B cell (primary cell): ENCODE results near the gene VPS41. TPM values are rescaled to one million over a fixed set of nuclear protein-coding genes. Genes with fewer than 3 reads are reported as not detected.

ENCODE experiments used
- ATAC-seq: fragments of 200-7000 bp; cut with Tn5 transposase; one replicate; pipeline ENCODE4 v1.10.0; 2021; ENCODE audit warnings: low read depth, mild to moderate bottlenecking, moderate number of reproducible peaks, moderate library complexity
- CTCF ChIA-PET: fragments of 350-600 bp; sonication (Branson Sonifier 250); formaldehyde crosslinking; loops from one replicate; lab custom pipeline; 2021; ENCODE audit warnings: antibody characterized with exemption, inconsistent platforms; lab: Charles Lee
- POLR2A ChIA-PET: fragments of 350-600 bp; sonication (Branson Sonifier 250); formaldehyde crosslinking; loops from one replicate; lab custom pipeline; 2021; ENCODE audit warnings: antibody characterized with exemption; lab: Charles Lee
- DNase-seq: peaks from one replicate; pipeline ENCODE4 v3.0.0; 2013
- H2AFZ ChIP-seq: 2 replicates; pipeline ENCODE4 v1.6.1; 2012; ENCODE audit warnings: mild to moderate bottlenecking, low read depth, low read length; ENCODE audit not compliant: insufficient read depth, poor library complexity, severe bottlenecking
- H3K27ac ChIP-seq, 2 donors: 1 replicate in 1 of 2; 2 replicates in 1 of 2; pipeline ENCODE4 v1.5.1; 2012 to 2013; ENCODE audit warnings: low read length in 2 of 2, mild to moderate bottlenecking in 2 of 2, moderate library complexity in 1 of 2
- H3K27me3 ChIP-seq, 4 experiments: fragments of 200-600 bp in 1 of 4; sonication (generic) in 1 of 4; replicated peaks in 1 of 4; 1 replicate in 2 of 4; 2 replicates in 2 of 4; pipeline versions ENCODE4 v1.6.1 to v1.7.0; 2013 to 2016; ENCODE audit warnings: low read length in 3 of 4, mild to moderate bottlenecking in 2 of 4, mixed read lengths in 1 of 4, moderate library complexity in 1 of 4; ENCODE audit not compliant: insufficient read depth in 4 of 4, control insufficient read depth in 3 of 4; ENCODE audit errors: control extremely low read depth in 1 of 4
- H3K36me3 ChIP-seq, 2 experiments: replicated peaks in 1 of 2; 1 replicate in 1 of 2; 2 replicates in 1 of 2; pipeline versions ENCODE4 v1.6.1 to v1.7.1; 2013; ENCODE audit warnings: low read length in 1 of 2; ENCODE audit not compliant: insufficient read depth in 2 of 2, control insufficient read depth in 1 of 2; ENCODE audit errors: control extremely low read depth in 1 of 2, extremely low read depth in 1 of 2
- H3K4me1 ChIP-seq, 2 donors: fragments of 200-600 bp in 1 of 2; sonication (generic) in 1 of 2; 1 replicate in 1 of 2; 2 replicates in 1 of 2; pipeline versions ENCODE4 v1.5.1 to v1.6.1; 2013 to 2017; ENCODE audit warnings: low read length in 2 of 2; ENCODE audit not compliant: control insufficient read depth in 2 of 2, insufficient read depth in 2 of 2
- H3K4me2 ChIP-seq: replicated peaks from 2 replicates; pipeline ENCODE3; 2012; ENCODE audit warnings: mild to moderate bottlenecking, low read depth, low read length; ENCODE audit not compliant: poor library complexity, severe bottlenecking
- H3K4me3 ChIP-seq, 5 experiments: fragments of 200-600 bp in 1 of 5; sonication (generic) in 1 of 5; 1 replicate in 3 of 5; 2 replicates in 2 of 5; pipeline versions ENCODE4 v1.5.1 to v1.7.0; 2011 to 2016; ENCODE audit warnings: low read length in 4 of 5, mild to moderate bottlenecking in 4 of 5, low read depth in 2 of 5, control low read depth in 1 of 5, moderate library complexity in 1 of 5; ENCODE audit not compliant: insufficient read depth in 1 of 5; ENCODE audit errors: control extremely low read depth in 1 of 5, extremely low read depth in 1 of 5
- H3K79me2 ChIP-seq: fragments of 200-600 bp; sonication (generic); one replicate; pipeline ENCODE4 v1.6.0; 2016; ENCODE audit warnings: low read length; ENCODE audit not compliant: control insufficient read depth, insufficient read depth
- H3K9ac ChIP-seq: fragments of 200-600 bp; sonication (generic); 2 replicates; pipeline ENCODE4 v1.6.1; 2017; ENCODE audit warnings: mild to moderate bottlenecking, low read length, moderate library complexity
- H3K9me3 ChIP-seq, 3 donors: one replicate each; pipeline versions ENCODE4 v1.6.1 to v1.7.1; 2013; ENCODE audit warnings: low read length in 2 of 3; ENCODE audit not compliant: control insufficient read depth in 2 of 3, insufficient read depth in 1 of 3; ENCODE audit errors: control extremely low read depth in 1 of 3
- H4K20me1 ChIP-seq: 2 replicates; pipeline ENCODE4 v1.6.0; 2012; ENCODE audit warnings: mild to moderate bottlenecking, low read length; ENCODE audit not compliant: insufficient read depth, control insufficient read depth, poor library complexity, severe bottlenecking
- H3K27ac Mint-ChIP-seq: one replicate; pipeline ENCODE4 v1.8.0; 2021; ENCODE audit warnings: mixed read lengths
- H3K27me3 Mint-ChIP-seq: one replicate; pipeline ENCODE4 v1.8.0; 2021; ENCODE audit warnings: mixed read lengths
- H3K4me1 Mint-ChIP-seq: one replicate; pipeline ENCODE4 v1.8.0; 2021; ENCODE audit warnings: mixed read lengths
- H3K4me3 Mint-ChIP-seq: one replicate; pipeline ENCODE4 v1.8.0; 2021; ENCODE audit warnings: mixed read lengths
- H3K9me3 Mint-ChIP-seq: one replicate; pipeline ENCODE4 v1.8.0; 2022; ENCODE audit warnings: mixed read lengths; ENCODE audit not compliant: insufficient read depth
- EZH2 ChIP-seq: IDR thresholded peaks from 2 replicates; pipeline ENCODE4 v1.6.1; 2012; ENCODE audit warnings: borderline replicate concordance, low read depth, mild to moderate bottlenecking, moderate library complexity, low read length; ENCODE audit not compliant: insufficient read depth, poor library complexity, severe bottlenecking
- WGBS: methylation state at CpG from one replicate; pipeline ENCODE4 v1.1.5; 2013; ENCODE audit warnings: missing lambda C conversion rate; ENCODE audit not compliant: insufficient coverage; 5-methylcytosine and 5-hydroxymethylcytosine counted together
- intact Hi-C: fragments of 100-400 bp; cut with micrococcal nuclease; formaldehyde crosslinking; loops from one replicate; pipeline ENCODE4 v1.10.0; 2022
- polyA plus RNA-seq: library from polyadenylated mRNA; depleted of rRNA; stranded (reverse); fragments of >200 nt; gene quantifications from 2 replicates; pipeline ENCODE4 v1.2.3, GENCODE V29; 2012
- total RNA-seq, 2 donors: library from RNA; stranded (reverse); fragments of 120-200 nt in 1 of 2; gene quantifications; 1 replicate in 1 of 2; 2 replicates in 1 of 2; pipeline versions ENCODE4 v1.2.3 to v1.2.4, GENCODE V29; 2013 to 2022
- TF ChIP-seq, protein P1 (sequence below): fragments of 200-600 bp; IDR thresholded peaks from one replicate; pipeline ENCODE4 v1.8.0; 2022; ENCODE audit warnings: antibody characterized with exemption, mild to moderate bottlenecking

The VPS41 gene
- total and polyA plus RNA-seq, 2 donors (not counting 1 experiment from before 2014, with no cell fraction given) = 9.3 to 114 TPM

DNA sequence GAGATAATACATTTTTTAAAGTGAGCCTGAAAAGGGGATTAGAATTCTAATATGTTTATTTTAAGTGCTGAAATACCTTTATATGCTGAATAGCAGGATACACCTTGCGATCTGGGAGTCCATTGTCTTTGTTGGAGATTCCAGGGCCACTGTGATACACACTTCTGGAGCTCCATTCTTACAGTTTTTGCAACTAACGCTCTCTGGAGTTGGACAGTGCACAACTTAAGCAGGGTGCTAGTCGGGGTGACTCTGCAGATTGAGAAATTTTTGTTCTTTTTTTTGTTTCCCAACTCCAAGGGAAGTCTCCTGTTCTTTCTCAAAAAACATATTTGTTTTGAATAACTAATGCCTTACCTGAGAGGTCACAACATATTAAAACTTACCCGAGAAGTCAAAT is 45.0 kb upstream of the VPS41 start:
- Mint-ChIP-seq H3K9me3 (no peaks in the 10 kb centered on the region), H3K4me3 (no peak overlapping the region), H3K27ac (no peak overlapping the region), H3K4me1 (no peaks in the 10 kb centered on the region), H3K27me3 (peaks cover 35% of the 10 kb centered on the region)
- Histone ChIP-seq H3K79me2 (no peaks in the 10 kb centered on the region), H2AFZ (no peak overlapping the region), H3K4me1 (no peaks in the 10 kb centered on the region), H3K27ac (no peak overlapping the region), H3K9me3 (no peaks in the 10 kb centered on the region), H3K27me3 (no peaks in the 10 kb centered on the region), H3K9ac (no peak overlapping the region), H3K4me3 (no peak overlapping the region), H3K36me3 (no peaks in the 10 kb centered on the region), H4K20me1 (no peaks in the 10 kb centered on the region), H3K4me2 (no peak overlapping the region)
- WGBS = 89% methylated on average over 2 of the region's 4 CpGs
- POLR2A ChIA-PET = no interaction called here
- ATAC-seq (no peak), DNase-seq (no peak)
- TF ChIP-seq, protein P1, sequence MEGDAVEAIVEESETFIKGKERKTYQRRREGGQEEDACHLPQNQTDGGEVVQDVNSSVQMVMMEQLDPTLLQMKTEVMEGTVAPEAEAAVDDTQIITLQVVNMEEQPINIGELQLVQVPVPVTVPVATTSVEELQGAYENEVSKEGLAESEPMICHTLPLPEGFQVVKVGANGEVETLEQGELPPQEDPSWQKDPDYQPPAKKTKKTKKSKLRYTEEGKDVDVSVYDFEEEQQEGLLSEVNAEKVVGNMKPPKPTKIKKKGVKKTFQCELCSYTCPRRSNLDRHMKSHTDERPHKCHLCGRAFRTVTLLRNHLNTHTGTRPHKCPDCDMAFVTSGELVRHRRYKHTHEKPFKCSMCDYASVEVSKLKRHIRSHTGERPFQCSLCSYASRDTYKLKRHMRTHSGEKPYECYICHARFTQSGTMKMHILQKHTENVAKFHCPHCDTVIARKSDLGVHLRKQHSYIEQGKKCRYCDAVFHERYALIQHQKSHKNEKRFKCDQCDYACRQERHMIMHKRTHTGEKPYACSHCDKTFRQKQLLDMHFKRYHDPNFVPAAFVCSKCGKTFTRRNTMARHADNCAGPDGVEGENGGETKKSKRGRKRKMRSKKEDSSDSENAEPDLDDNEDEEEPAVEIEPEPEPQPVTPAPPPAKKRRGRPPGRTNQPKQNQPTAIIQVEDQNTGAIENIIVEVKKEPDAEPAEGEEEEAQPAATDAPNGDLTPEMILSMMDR = no peak
- TF ChIP-seq EZH2 = no peak
- CTCF ChIA-PET = no interaction called here
- intact Hi-C loops = no loop called here

DNA sequence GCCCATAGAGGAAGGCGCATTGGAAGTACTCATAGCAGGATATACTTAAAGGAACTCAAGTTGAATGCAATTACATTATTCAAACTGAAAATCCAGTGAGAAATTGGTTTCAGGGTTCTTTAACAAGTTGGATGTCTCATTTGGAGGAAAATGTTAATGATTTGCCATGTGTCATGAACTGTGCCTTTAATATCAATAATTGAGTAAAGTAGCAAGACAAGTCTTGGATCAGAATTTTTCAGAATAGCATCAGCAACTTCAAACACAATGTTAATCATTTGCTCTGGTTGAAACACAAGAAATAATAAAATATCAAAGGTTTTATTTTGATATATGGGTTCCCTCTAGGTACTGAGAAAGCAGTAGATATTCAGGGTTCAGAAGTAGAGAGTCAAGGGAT is 44.2 kb upstream of the VPS41 start:
- Histone ChIP-seq H3K27ac (no peak overlapping the region), H3K36me3 (no peaks in the 10 kb centered on the region), H4K20me1 (no peaks in the 10 kb centered on the region), H2AFZ (no peak overlapping the region), H3K79me2 (no peaks in the 10 kb centered on the region), H3K27me3 (no peaks in the 10 kb centered on the region), H3K4me1 (no peaks in the 10 kb centered on the region), H3K4me2 (no peak overlapping the region), H3K9ac (no peak overlapping the region), H3K9me3 (no peaks in the 10 kb centered on the region), H3K4me3 (no peak overlapping the region)
- ChIA-PET POLR2A (no interaction called here), CTCF (no interaction called here)
- H3K27ac Mint-ChIP-seq = no peak overlapping the region
- intact Hi-C loops = no loop called here
- TF ChIP-seq, protein P1 = no peak
- peaks cover 30% of the 10 kb centered on the region for H3K27me3 Mint-ChIP-seq
- no peak overlapping the region for H3K4me3 Mint-ChIP-seq
- no peak for ATAC-seq
- WGBS = no CpG with 5 or more reads among the region's 1 CpG
- DNase-seq = no peak
- H3K9me3 Mint-ChIP-seq = no peaks in the 10 kb centered on the region
- H3K4me1 Mint-ChIP-seq = no peaks in the 10 kb centered on the region
